NT2/D1 (cell line): ENCODE results near the gene TPCN2.

Experiments used
- DNase-seq: peaks from one replicate; pipeline ENCODE4 v3.0.0-alpha.2; 2011; ENCODE audit warnings: low read depth, low spot score
- H3K27me3 ChIP-seq: 2 replicates; pipeline ENCODE4 v1.6.0; 2011; ENCODE audit warnings: mild to moderate bottlenecking; ENCODE audit not compliant: insufficient read length, insufficient read depth
- H3K36me3 ChIP-seq: 2 replicates; pipeline ENCODE4 v1.6.1; 2011; ENCODE audit warnings: mild to moderate bottlenecking, low read length, mixed read lengths; ENCODE audit not compliant: insufficient read depth, insufficient read length
- H3K4me1 ChIP-seq: 2 replicates; pipeline ENCODE4 v1.5.1; 2011; ENCODE audit not compliant: insufficient read depth, insufficient read length
- H3K4me3 ChIP-seq: 2 replicates; pipeline ENCODE4 v1.5.1; 2011; ENCODE audit warnings: low read depth; ENCODE audit not compliant: insufficient read length
- H3K9ac ChIP-seq: 2 replicates; pipeline ENCODE4 v1.6.0; 2011; ENCODE audit warnings: low read depth; ENCODE audit not compliant: insufficient read length
- H3K9me3 ChIP-seq: 2 replicates; pipeline ENCODE4 v1.5.1; 2011; ENCODE audit warnings: mild to moderate bottlenecking, low read length; ENCODE audit not compliant: insufficient read depth
- SUZ12 ChIP-seq: IDR thresholded peaks from 2 replicates; pipeline ENCODE4 v1.6.1; 2011; ENCODE audit not compliant: insufficient read length, insufficient read depth; ENCODE audit errors: extremely low read depth
- YY1 ChIP-seq: IDR thresholded peaks from 2 replicates; pipeline ENCODE4 v1.6.1; 2011; ENCODE audit not compliant: insufficient read length, insufficient read depth
- ZNF274 ChIP-seq: IDR thresholded peaks from 2 replicates; pipeline ENCODE4 v1.6.1; 2011; ENCODE audit warnings: mild to moderate bottlenecking, low read depth, low read length

The TPCN2 gene

DNA sequence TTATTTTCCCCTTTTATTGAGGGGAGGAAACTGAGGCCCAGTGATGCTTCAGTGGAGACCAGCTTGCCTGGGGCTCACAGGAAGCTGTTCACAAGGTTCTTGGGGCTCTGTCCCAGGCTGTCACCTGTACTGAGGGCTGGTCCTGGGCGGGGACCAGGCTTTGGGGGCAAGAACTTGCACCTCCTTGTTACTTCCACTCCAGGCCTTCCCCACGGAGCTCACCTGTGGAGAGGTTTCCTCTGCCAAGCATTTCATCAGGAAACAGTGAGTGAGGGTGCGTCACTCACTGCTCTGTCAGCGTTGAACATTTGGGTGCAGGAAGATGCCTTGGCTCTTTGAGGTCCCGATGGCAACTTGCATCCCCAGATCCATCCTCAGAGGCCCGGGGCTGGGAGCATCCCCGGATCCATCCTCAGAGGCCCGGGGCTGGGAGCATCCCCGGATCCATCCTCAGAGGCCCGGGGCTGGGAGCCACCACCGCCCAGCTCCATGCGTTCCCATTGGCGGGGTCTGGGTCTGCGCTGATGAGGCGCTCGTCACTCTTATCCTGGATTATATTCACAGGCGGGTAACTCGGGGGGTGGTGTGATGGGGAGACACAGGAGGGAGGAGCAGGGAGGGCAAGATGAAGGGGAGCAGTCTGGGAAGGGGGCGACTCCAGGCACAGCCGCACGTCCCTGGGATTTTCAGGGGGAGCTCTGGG lies 105.6 kb downstream of the TPCN2 start:
- H3K27me3 ChIP-seq: no peaks in the 10 kb centered on the region
- H3K36me3 ChIP-seq: no peaks in the 10 kb centered on the region
- peaks cover 10% of the 10 kb centered on the region; the same call in 1 of the 2 replicates for H3K9me3 ChIP-seq
- no peak overlapping the region for H3K9ac ChIP-seq
- H3K4me3 ChIP-seq: no peak overlapping the region
- no peak for DNase-seq
- TF ChIP-seq SUZ12 (no peak), YY1 (no peak), ZNF274 (no peak)
- H3K4me1 ChIP-seq: peaks cover 3% of the 10 kb centered on the region

- Histone ChIP-seq H3K36me3 (no peaks in the 10 kb centered on the region), H3K4me3 (no peak overlapping the region), H3K9ac (no peak overlapping the region), H3K27me3 (no peaks in the 10 kb centered on the region), H3K4me1 (peaks cover 3% of the 10 kb centered on the region), H3K9me3 (0 out of 2 replicates have a peak, but pooled peaks cover 5% of the 10 kb centered on the region)
- TF ChIP-seq ZNF274 (no peak), YY1 (no peak), SUZ12 (no peak)
- no peak for DNase-seq
These were observed 106.2 kb downstream of the TPCN2 start for GRCh38 chr11:69154938-69155301.

GRCh38 chr11:69155302-69156234 lies 106.8 kb downstream of the TPCN2 start, which contains the start of gene SMIM38:
TSS of gene SMIM38 (plus strand) at chr11:69155935. CDS start at chr11:69157847, 1,912 bp downstream.
- TF ChIP-seq ZNF274 (no peak), SUZ12 (no peak), YY1 (no peak)
- Histone ChIP-seq H3K9ac (no peak within 1 kb of the TSS), H3K4me1 (peaks cover 3% of the 10 kb centered on the region), H3K36me3 (no peaks in the 10 kb centered on the region), H3K4me3 (no peak within 1 kb of the TSS), H3K9me3 (no peaks in the 10 kb centered on the region), H3K27me3 (no peaks in the 10 kb centered on the region)
- no peak for DNase-seq

- no peaks in the 10 kb centered on the region for H3K9me3 ChIP-seq
- no peaks in the 10 kb centered on the region for H3K36me3 ChIP-seq
- H3K27me3 ChIP-seq: no peaks in the 10 kb centered on the region
- no peak for TF ChIP-seq SUZ12
- no peak for TF ChIP-seq YY1
- TF ChIP-seq ZNF274: no peak
- no peak for DNase-seq
- no peak overlapping the region for H3K4me3 ChIP-seq
- H3K4me1 ChIP-seq: peaks cover 3% of the 10 kb centered on the region
- no peak overlapping the region for H3K9ac ChIP-seq
These were observed 107.5 kb downstream of the TPCN2 start for GRCh38 chr11:69156235-69156639.

DNA sequence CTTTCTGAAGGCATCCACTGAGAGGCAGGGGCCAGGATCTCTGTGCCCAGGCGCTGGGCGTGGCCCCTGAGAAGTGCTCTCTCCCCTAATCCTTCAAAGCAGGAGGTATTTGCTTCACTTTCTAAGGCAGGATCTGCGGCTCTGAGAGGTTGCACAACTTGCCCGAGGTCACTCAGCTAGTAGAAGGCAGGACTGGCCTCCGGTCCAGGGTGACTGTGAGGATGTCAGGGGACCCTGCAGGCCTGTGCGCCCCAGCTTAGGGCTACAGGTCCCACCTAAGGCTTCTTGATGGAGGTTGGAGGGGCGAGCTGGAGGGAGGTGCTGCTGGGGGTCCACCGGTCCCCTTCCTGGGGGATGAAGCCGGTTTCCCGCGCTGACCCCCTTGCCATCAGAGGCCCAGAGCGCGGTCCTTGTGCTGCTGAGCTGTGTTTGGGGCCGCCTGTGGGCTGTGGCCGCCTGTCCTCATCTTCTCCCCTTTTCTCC lies 108.0 kb downstream of the TPCN2 start:
- DNase-seq: no peak
- Histone ChIP-seq H3K9me3 (no peaks in the 10 kb centered on the region), H3K36me3 (no peaks in the 10 kb centered on the region), H3K9ac (peak overlapping the region; percentile 21), H3K4me1 (peaks cover 3% of the 10 kb centered on the region), H3K27me3 (no peaks in the 10 kb centered on the region), H3K4me3 (no peak overlapping the region)
- TF ChIP-seq YY1 (no peak), SUZ12 (no peak), ZNF274 (no peak)

DNA sequence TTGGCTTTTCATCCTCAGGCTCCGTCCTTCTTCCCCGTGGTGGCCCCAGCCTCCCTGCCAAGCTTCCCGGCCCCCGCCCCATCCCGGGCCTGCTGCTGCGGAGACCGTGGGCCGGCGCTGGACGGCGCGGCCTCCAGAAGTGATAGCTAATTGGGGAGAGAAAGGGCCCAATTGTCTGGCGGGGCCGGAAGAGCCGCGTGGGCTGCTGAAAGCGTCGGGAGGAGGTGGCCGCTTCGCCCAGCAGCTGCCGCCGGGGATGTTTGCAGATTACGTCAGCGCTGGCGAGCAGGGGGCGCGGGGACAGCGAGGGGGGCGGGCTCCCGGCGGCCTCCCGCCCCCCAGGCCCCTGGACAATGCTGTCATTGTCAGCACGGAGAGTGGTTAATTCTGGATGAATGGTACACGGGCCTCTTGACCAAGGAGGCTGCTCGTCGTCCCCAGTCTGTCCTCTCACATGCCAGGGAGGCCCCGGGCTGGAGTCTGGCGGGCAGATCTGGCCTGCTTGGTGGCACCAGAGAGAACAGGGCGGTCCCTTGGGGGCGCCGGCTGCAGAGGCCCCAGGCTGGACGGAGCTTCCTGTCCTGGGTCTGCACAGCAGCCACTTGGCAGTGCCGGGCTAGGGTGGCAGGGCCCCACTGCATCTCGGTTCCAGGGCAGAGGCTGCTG lies 108.6 kb downstream of the TPCN2 start:
- DNase-seq: no peak
- H3K9ac ChIP-seq: peak overlapping the region; percentile 21
- no peaks in the 10 kb centered on the region for H3K9me3 ChIP-seq

GRCh38 chr11:69157822-69158231 lies 109.1 kb downstream of the TPCN2 start:
- Histone ChIP-seq H3K4me1 (peaks cover 3% of the 10 kb centered on the region), H3K9me3 (peaks cover 3% of the 10 kb centered on the region; the same call in 1 of the 2 replicates), H3K27me3 (no peaks in the 10 kb centered on the region), H3K4me3 (no peak overlapping the region), H3K9ac (peak overlapping the region; percentile 10), H3K36me3 (no peaks in the 10 kb centered on the region)
- no peak for DNase-seq
- TF ChIP-seq SUZ12 (no peak), YY1 (no peak), ZNF274 (no peak)

More for the DNA sequence above, 108.6 kb downstream of the TPCN2 start:
- TF ChIP-seq YY1 (no peak), SUZ12 (no peak), ZNF274 (no peak)
- no peak overlapping the region for H3K4me3 ChIP-seq
- no peaks in the 10 kb centered on the region for H3K27me3 ChIP-seq
- H3K36me3 ChIP-seq: no peaks in the 10 kb centered on the region
- H3K4me1 ChIP-seq: peaks cover 3% of the 10 kb centered on the region
